AG09309 (cell line): ENCODE data around the gene DNAH2.

ENCODE experiments used
- DNase-seq: peaks from one replicate; pipeline ENCODE4 v3.0.0-alpha.2; 2010; ENCODE audit warnings: low read depth
- H3K4me3 ChIP-seq: 2 replicates; pipeline ENCODE4 v1.5.1; 2011; ENCODE audit warnings: mild to moderate bottlenecking, low read depth, low read length, moderate library complexity; ENCODE audit not compliant: control insufficient read depth
- CTCF ChIP-seq: IDR thresholded peaks from 2 replicates; pipeline ENCODE4 v1.5.1; 2011; ENCODE audit warnings: mild to moderate bottlenecking, low read depth, low read length, inconsistent platforms; ENCODE audit not compliant: insufficient read depth, control insufficient read depth; ENCODE audit errors: missing control alignments

DNAH2 gene

DNA sequence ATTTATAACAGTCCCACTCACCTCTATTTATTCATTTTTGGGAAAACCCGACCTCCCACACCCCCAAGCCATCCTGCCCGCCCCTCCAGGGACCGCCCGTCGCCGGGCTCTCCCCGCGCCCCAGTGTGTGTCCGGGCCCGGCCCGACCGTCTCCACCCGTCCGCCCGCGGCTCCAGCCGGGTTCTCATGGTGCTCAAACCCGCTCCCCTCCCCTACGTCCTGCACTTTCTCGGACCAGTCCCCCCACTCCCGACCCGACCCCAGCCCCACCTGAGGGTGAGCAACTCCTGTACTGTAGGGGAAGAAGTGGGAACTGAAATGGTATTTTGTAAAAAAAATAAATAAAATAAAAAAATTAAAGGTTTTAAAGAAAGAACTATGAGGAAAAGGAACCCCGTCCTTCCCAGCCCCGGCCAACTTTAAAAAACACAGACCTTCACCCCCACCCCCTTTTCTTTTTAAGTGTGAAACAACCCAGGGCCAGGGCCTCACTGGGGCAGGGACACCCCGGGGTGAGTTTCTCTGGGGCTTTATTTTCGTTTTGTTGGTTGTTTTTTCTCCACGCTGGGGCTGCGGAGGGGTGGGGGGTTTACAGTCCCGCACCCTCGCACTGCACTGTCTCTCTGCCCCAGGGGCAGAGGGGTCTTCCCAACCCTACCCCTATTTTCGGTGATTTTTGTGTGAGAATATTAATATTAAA lies 136.7 kb downstream of the DNAH2 start:
- no peak overlapping the region for H3K4me3 ChIP-seq
- no peak for TF ChIP-seq CTCF
- DNase-seq = no peak

DNA sequence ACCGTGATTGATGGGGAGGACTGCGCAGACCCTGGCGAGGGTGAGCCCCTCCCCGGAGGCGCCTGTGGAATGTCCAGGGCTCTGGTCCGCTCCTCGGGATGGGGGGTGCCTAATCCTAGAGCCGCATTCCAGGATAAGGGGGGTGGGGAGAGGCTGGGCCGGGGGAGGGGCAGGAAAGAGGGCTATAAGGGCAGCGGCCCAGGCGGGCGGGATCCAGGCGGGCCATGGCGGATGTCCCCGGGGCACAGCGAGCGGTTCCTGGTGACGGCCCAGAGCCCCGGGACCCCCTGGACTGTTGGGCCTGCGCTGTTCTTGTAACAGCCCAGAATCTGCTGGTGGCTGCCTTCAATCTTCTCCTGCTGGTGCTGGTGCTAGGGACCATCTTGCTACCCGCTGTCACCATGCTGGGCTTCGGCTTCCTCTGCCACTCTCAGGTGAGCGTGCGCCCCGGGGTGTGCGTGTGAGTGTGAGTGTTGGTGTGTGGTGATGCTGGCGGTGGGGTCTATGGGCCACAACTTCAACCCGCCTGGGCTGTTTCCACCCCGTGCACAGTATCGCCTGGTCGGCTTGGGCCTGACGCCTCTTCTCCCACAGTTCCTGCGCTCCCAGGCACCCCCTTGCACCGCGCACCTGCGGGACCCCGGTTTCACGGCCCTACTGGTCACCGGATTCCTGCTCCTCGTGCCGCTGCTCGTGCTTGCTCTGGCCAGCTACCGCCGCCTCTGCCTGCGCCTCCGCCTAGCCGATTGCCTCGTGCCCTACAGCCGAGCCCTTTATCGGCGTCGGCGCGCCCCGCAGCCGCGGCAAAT lies 137.5 kb downstream of the DNAH2 start, which contains the start of gene TMEM88:
TMEM88 (plus strand) TSS at position 216 of the 809 bp plus-strand sequence; CDS start at position 225, 9 bp downstream.
- TF ChIP-seq CTCF = no peak
- H3K4me3 ChIP-seq = peak within 1 kb of the TSS; percentile 83

GRCh38 chr17:7855660-7856010 lies 138.1 kb downstream of the DNAH2 start:
- TF ChIP-seq CTCF = no peak
- DNase-seq = no peak
- peak overlapping the region; percentile 83 for H3K4me3 ChIP-seq

More for the DNA sequence above, 137.5 kb downstream of the DNAH2 start, which contains the start of gene TMEM88:
- no peak for DNase-seq

DNA sequence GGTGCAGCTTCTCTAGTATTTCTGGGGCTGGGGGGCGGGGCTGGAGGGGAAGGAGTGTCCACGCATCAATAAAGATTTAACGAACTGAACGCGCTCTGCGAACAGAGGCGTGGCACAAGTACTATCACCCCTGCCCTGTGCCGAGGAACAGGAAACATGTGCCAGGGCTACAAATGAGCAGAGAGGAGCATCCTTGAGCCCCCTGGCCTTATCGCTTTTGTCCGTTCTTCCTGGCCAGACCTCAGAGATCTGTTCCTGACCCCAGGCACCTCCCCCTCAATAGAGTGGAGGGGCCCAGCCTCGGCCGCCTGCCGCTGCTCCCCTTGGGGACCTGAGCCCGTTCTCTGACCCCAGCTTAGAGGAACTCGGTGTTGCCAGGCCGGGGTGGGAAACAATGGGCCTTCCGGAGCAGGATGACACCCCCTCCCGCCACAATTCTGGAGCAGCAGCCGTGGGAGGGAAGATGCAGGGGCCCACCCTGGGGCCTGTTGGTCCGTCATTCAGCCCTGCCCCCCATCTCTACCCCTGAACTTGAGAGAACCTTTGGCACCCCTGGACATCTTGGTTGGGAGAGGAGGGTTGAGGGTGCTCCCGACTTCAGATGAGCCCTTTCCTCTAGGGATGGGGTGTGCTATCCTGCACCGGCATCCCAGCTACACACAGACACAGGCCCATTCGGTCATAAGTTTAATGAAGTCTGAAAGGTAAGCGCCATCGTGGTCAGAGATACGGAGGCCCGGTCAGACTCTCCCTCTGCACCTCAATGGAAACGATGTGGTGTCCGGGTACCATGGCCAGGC lies 138.7 kb downstream of the DNAH2 start:
- no peak for TF ChIP-seq CTCF
- no peak for DNase-seq
- H3K4me3 ChIP-seq = peak overlapping the region; percentile 83

- peak within 1 kb of the TSS; percentile 83 for H3K4me3 ChIP-seq
- peak; percentile 99 for DNase-seq
- peak; percentile 46 for TF ChIP-seq CTCF
These were observed 139.5 kb downstream of the DNAH2 start, which contains the start of gene NAA38 for GRCh38 chr17:7856811-7857712. Gene NAA38, minus strand, starts transcription at chr17:7857559. Its CDS starts 96 bp downstream, at chr17:7857463.
